KMS-11 (cell line): ENCODE results near the gene C11orf68.

ENCODE experiments used
- H2AFZ ChIP-seq: fragments of 200-600 bp; sonication (generic); 2 replicates; pipeline ENCODE4 v1.6.1; 2016; ENCODE audit warnings: antibody characterized with exemption, mixed run types, low read depth
- H3K27ac ChIP-seq: fragments of 200-600 bp; sonication (generic); 2 replicates; pipeline ENCODE4 v1.6.1; 2016; ENCODE audit warnings: mild to moderate bottlenecking, mixed run types
- H3K27me3 ChIP-seq: fragments of 200-600 bp; sonication (generic); 2 replicates; pipeline ENCODE4 v1.6.1; 2017; ENCODE audit warnings: mild to moderate bottlenecking, low read depth, mixed run types, moderate library complexity; ENCODE audit not compliant: insufficient read depth
- H3K36me3 ChIP-seq: fragments of 200-600 bp; sonication (generic); 2 replicates; pipeline ENCODE4 v1.6.1; 2017; ENCODE audit warnings: mild to moderate bottlenecking, mixed run types; ENCODE audit not compliant: insufficient read depth
- H3K4me1 ChIP-seq: fragments of 200-600 bp; sonication (generic); 2 replicates; pipeline ENCODE4 v1.6.1; 2016; ENCODE audit warnings: mild to moderate bottlenecking, low read depth, mixed run types; ENCODE audit not compliant: poor library complexity, severe bottlenecking
- H3K4me2 ChIP-seq: fragments of 200-600 bp; sonication (generic); 2 replicates; pipeline ENCODE4 v1.7.0; 2016; ENCODE audit warnings: mild to moderate bottlenecking, mixed run types
- H3K4me3 ChIP-seq: fragments of 200-600 bp; sonication (generic); IDR thresholded peaks from 2 replicates; pipeline ENCODE4 v1.6.1; 2017; ENCODE audit warnings: low read depth, low read length, mixed read lengths; ENCODE audit not compliant: insufficient read depth
- H3K79me2 ChIP-seq: fragments of 200-600 bp; sonication (generic); 2 replicates; pipeline ENCODE4 v1.6.1; 2016; ENCODE audit warnings: low read depth, mixed run types; ENCODE audit not compliant: insufficient read depth
- H3K9ac ChIP-seq: fragments of 200-600 bp; sonication (generic); 2 replicates; pipeline ENCODE4 v1.6.1; 2016; ENCODE audit warnings: mild to moderate bottlenecking, mixed run types
- H4K20me1 ChIP-seq: fragments of 200-600 bp; sonication (generic); 2 replicates; pipeline ENCODE4 v1.6.1; 2016; ENCODE audit warnings: mild to moderate bottlenecking, mixed run types; ENCODE audit not compliant: insufficient read depth
- TF ChIP-seq, protein P1 (sequence below): fragments of 200-600 bp; sonication (generic); conservative IDR thresholded peaks from 2 replicates; pipeline ENCODE4 v1.6.1; 2017; ENCODE audit warnings: low read depth, mild to moderate bottlenecking, antibody characterized with exemption, low read length, moderate library complexity, mixed read lengths

The C11orf68 gene

DNA sequence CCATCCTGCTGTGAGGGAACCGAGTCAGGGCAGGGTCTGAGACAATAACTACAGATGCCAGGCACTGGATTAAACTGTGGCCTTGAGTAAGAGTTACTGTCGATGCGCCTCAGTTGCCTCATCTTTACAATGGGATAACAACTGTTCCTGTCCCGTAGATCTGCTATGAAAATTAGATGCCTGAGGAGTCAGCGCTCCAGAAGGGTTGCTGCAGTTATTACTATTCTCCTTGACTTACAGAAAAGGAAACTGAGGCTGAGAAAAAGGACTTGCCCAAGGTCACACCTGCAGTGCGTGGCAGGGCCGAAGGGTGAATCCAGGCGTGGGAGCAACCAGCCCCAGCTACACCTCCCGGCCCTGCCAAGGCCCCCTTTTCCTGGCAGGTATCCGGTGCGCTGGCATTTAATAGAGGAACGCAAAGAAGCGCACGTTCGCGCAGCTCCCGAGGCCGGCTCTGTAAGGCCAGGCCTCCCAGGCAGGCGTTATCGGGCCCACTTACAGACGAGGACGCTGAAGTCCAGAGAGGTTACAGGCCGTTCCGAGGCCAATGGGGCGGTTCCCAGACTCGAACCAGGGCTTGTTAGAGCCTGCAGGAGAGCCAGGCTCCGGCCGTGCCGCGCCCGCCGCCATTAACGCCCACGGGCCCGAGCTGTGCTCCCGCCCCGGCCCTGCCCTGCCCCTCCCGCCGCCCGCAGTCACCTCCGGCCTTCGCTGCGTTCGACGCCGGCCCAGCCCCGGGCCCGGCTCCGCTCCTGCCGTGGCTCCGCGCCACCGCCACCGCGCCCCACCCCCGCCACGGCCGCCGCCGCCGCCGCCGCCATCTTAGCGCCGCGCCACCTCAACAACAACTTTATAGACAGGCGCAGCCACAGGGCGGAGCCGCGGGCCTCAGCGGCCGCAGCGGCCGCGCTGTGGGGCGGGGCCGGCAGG lies at the start of gene C11orf68:
TSS of gene C11orf68 (minus strand) at position 852 of the 930 bp plus-strand sequence. CDS start at position 821, 31 bp downstream.
- H3K4me1 ChIP-seq, result peaks cover 18% of the 10 kb centered on the region
- no peaks in the 10 kb centered on the region for H3K36me3 ChIP-seq
- no peaks in the 10 kb centered on the region for H4K20me1 ChIP-seq
- no peak within 1 kb of the TSS for H3K4me3 ChIP-seq
- H3K27ac ChIP-seq, result peak within 1 kb of the TSS; percentile 56
- TF ChIP-seq, protein P1, sequence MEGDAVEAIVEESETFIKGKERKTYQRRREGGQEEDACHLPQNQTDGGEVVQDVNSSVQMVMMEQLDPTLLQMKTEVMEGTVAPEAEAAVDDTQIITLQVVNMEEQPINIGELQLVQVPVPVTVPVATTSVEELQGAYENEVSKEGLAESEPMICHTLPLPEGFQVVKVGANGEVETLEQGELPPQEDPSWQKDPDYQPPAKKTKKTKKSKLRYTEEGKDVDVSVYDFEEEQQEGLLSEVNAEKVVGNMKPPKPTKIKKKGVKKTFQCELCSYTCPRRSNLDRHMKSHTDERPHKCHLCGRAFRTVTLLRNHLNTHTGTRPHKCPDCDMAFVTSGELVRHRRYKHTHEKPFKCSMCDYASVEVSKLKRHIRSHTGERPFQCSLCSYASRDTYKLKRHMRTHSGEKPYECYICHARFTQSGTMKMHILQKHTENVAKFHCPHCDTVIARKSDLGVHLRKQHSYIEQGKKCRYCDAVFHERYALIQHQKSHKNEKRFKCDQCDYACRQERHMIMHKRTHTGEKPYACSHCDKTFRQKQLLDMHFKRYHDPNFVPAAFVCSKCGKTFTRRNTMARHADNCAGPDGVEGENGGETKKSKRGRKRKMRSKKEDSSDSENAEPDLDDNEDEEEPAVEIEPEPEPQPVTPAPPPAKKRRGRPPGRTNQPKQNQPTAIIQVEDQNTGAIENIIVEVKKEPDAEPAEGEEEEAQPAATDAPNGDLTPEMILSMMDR, result no peak
- H3K4me2 ChIP-seq, result peak within 1 kb of the TSS; percentile 96
- H3K79me2 ChIP-seq, result peaks cover 13% of the 10 kb centered on the region; the same call in 1 of the 2 replicates
- H2AFZ ChIP-seq, result peak within 1 kb of the TSS; percentile 64
- H3K9ac ChIP-seq, result peak within 1 kb of the TSS; percentile 82
- H3K27me3 ChIP-seq, result no peaks in the 10 kb centered on the region

DNA sequence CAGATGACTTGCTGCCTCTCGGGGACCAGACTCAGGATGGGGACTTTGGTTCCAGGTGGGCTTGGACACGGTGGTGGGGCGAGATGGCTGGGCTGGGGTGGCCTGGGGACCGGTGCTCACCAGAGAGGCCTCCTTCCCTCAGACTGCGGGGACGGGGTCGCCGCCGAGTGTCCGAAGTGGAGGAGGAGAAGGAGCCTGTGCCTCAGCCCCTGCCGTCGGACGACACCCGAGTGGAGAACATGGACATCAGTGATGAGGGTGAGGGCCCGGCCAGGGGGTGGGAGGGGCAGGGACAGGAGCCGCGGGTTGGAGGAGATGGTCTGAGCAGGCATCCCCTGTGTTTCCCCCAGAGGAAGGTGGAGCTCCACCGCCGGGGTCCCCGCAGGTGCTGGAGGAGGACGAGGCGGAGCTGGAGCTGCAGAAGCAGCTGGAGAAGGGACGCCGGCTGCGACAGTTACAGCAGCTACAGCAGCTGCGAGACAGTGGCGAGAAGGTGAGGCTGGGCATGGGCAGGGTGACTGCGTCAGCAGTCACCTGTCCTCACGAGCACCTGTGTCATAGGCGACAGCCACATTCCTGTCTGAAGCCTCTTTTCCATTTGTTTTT lies 48.6 kb upstream of the C11orf68 start:
- Histone ChIP-seq H3K27me3 (no peaks in the 10 kb centered on the region), H3K36me3 (no peaks in the 10 kb centered on the region), H3K9ac (no peak overlapping the region), H3K27ac (no peak overlapping the region), H3K79me2 (peaks cover 20% of the 10 kb centered on the region), H3K4me1 (peaks cover 16% of the 10 kb centered on the region), H4K20me1 (0 out of 2 replicates have a peak, but pooled peaks cover 3% of the 10 kb centered on the region), H2AFZ (no peak overlapping the region), H3K4me3 (no peak overlapping the region), H3K4me2 (no peak overlapping the region)
- TF ChIP-seq, protein P1, result no peak

DNA sequence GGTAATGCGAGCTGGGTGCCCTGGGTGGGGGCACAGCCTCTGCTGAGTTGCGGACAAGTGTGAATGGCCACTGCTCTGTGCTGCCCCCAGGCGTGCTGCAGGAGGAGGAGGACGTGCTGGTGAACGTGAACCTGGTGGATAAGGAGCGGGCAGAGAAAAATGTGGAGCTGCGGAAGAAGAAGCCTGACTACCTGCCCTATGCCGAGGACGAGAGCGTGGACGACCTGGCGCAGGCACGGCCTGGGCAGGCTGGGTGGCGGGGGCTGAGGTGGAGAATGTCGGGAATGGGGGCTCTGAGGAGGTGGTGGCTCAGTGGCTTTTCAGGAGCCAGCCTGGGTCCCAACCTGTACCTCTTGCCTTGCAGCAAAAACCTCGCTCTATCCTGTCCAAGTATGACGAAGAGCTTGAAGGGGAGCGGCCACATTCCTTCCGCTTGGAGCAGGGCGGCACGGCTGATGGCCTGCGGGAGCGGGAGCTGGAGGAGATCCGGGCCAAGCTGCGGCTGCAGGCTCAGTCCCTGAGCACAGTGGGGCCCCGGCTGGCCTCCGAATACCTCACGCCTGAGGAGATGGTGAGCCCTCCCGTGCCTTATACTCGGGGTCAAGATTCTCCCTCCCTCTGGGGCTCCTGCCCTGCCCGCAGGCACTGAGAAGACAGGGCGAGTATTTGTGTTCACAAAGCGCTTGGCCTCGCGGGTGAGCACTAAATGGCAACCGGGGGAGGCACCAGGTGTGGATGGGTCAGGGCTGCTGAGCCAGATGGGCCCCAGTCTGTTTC lies 47.3 kb upstream of the C11orf68 start:
- Histone ChIP-seq H3K27me3 (no peaks in the 10 kb centered on the region), H3K79me2 (peaks cover 25% of the 10 kb centered on the region), H3K36me3 (no peaks in the 10 kb centered on the region)

DNA sequence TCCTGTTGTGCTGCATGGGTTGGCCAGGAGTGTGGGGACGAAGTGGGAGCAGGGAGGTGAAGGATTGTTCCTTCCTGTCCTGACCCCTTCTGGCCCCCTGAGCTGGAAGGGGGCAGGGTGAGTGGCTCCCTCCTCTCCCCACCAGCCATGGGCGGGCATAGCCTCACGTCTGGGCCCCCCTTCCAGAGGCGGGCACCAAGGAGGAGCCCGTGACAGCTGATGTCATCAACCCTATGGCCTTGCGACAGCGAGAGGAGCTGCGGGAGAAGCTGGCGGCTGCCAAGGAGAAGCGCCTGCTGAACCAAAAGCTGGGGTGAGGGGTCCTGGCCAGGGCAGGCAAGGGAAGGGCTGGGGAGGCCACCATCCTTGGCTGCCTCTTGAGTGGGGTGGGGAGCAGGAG lies 46.0 kb upstream of the C11orf68 start:
- no peak overlapping the region for H3K9ac ChIP-seq
- no peak overlapping the region for H3K27ac ChIP-seq
- H3K4me2 ChIP-seq, result no peak overlapping the region
- TF ChIP-seq, protein P1, result no peak
- H3K27me3 ChIP-seq, result no peaks in the 10 kb centered on the region
- no peak overlapping the region for H3K4me3 ChIP-seq
- H3K79me2 ChIP-seq, result peaks cover 27% of the 10 kb centered on the region
- H3K36me3 ChIP-seq, result no peaks in the 10 kb centered on the region
- H4K20me1 ChIP-seq, result 0 out of 2 replicates have a peak, but pooled peaks cover 3% of the 10 kb centered on the region
- H2AFZ ChIP-seq, result no peak overlapping the region
- peaks cover 23% of the 10 kb centered on the region for H3K4me1 ChIP-seq

More for the DNA sequence above, 47.3 kb upstream of the C11orf68 start:
- peaks cover 18% of the 10 kb centered on the region for H3K4me1 ChIP-seq
- H3K9ac ChIP-seq, result no peak overlapping the region
- H3K4me3 ChIP-seq, result no peak overlapping the region
- 0 out of 2 replicates have a peak, but pooled peaks cover 3% of the 10 kb centered on the region for H4K20me1 ChIP-seq
- no peak overlapping the region for H3K4me2 ChIP-seq
- no peak overlapping the region for H2AFZ ChIP-seq
- TF ChIP-seq, protein P1, result no peak
- H3K27ac ChIP-seq, result no peak overlapping the region
